Liver (tissue), 9 donors: ENCODE measurements around the gene PYROXD2. TPM values are rescaled to one million over a fixed set of nuclear protein-coding genes. Genes with fewer than 3 reads are reported as not detected.

Source experiments
- DNase-seq: peaks from one replicate; pipeline ENCODE4 v3.0.0-alpha.2; 2017; ENCODE audit warnings: low spot score
- H3K27ac ChIP-seq, 2 donors: one replicate each; pipeline ENCODE4 v1.7.0; 2013; ENCODE audit warnings: inconsistent platforms in 2 of 2, low read length in 2 of 2, control low read depth in 1 of 2, low read depth in 1 of 2, mild to moderate bottlenecking in 1 of 2
- H3K27me3 ChIP-seq, 4 donors: one replicate each; pipeline versions ENCODE4 v1.6.1 to v1.7.0; 2013; ENCODE audit warnings: low read length in 3 of 4, inconsistent platforms in 1 of 4, mild to moderate bottlenecking in 1 of 4, moderate library complexity in 1 of 4; ENCODE audit not compliant: control insufficient read depth in 4 of 4, insufficient read depth in 4 of 4
- H3K36me3 ChIP-seq, 4 donors: one replicate each; pipeline versions ENCODE4 v1.6.1 to v1.7.0; 2013; ENCODE audit warnings: low read length in 3 of 4, mild to moderate bottlenecking in 3 of 4, low read depth in 1 of 4, moderate library complexity in 1 of 4; ENCODE audit not compliant: control insufficient read depth in 4 of 4, insufficient read depth in 3 of 4
- H3K4me1 ChIP-seq, 4 donors: one replicate each; pipeline versions ENCODE4 v1.6.1 to v1.7.0; 2013; ENCODE audit warnings: low read length in 3 of 4, mild to moderate bottlenecking in 3 of 4, moderate library complexity in 1 of 4; ENCODE audit not compliant: control insufficient read depth in 4 of 4, insufficient read depth in 4 of 4
- H3K4me3 ChIP-seq, 3 donors: one replicate each; pipeline versions ENCODE4 v1.6.1 to v1.7.0; 2013; ENCODE audit warnings: low read length in 3 of 3, control low read depth in 1 of 3, low read depth in 1 of 3, mild to moderate bottlenecking in 1 of 3
- H3K9ac ChIP-seq, 2 donors: one replicate each; pipeline ENCODE4 v1.7.0; 2013; ENCODE audit warnings: low read length in 2 of 2, mild to moderate bottlenecking in 2 of 2, moderate library complexity in 2 of 2, control low read depth in 1 of 2, low read depth in 1 of 2
- H3K9me3 ChIP-seq, 4 donors: one replicate each; pipeline versions ENCODE4 v1.6.1 to v1.7.0; 2013; ENCODE audit warnings: low read length in 3 of 4; ENCODE audit not compliant: control insufficient read depth in 4 of 4
- ATF3 ChIP-seq: IDR thresholded peaks from 2 replicates; pipeline ENCODE4 v1.6.1; 2016; ENCODE audit warnings: antibody characterized with exemption
- CTCF ChIP-seq: fragments of 150-350 bp; IDR thresholded peaks from 2 replicates; pipeline ENCODE4 v1.5.1; 2017; ENCODE audit warnings: improper control_type of control experiment, low read depth, low read length; ENCODE audit not compliant: missing input control
- FOXA1 ChIP-seq: IDR thresholded peaks from 2 replicates; pipeline ENCODE4 v1.6.1; 2016; ENCODE audit warnings: antibody characterized with exemption
- FOXA2 ChIP-seq: IDR thresholded peaks from 2 replicates; pipeline ENCODE4 v1.6.1; 2016; ENCODE audit warnings: antibody characterized with exemption
- GABPA ChIP-seq, 2 donors: IDR thresholded peaks in 1 of 2; conservative IDR thresholded peaks in 1 of 2; 2 replicates each; pipeline ENCODE4 v1.6.1; 2016; ENCODE audit warnings: antibody characterized with exemption in 2 of 2, mild to moderate bottlenecking in 1 of 2, moderate library complexity in 1 of 2
- MAX ChIP-seq: IDR thresholded peaks from 2 replicates; pipeline ENCODE4 v1.6.1; 2016; ENCODE audit warnings: antibody characterized with exemption
- NR2F2 ChIP-seq: IDR thresholded peaks from 2 replicates; pipeline ENCODE4 v1.6.1; 2016; ENCODE audit warnings: antibody characterized with exemption
- RAD21 ChIP-seq, 2 donors: IDR thresholded peaks; 2 replicates each; pipeline ENCODE4 v1.6.1; 2016; ENCODE audit warnings: antibody characterized with exemption in 2 of 2, mild to moderate bottlenecking in 2 of 2
- REST ChIP-seq: IDR thresholded peaks from 2 replicates; pipeline ENCODE4 v1.6.1; 2016; ENCODE audit warnings: antibody characterized with exemption, mild to moderate bottlenecking
- RXRA ChIP-seq, 2 donors: IDR thresholded peaks; 2 replicates each; pipeline ENCODE4 v1.6.1; 2017 to 2018; ENCODE audit warnings: antibody characterized with exemption in 2 of 2, mild to moderate bottlenecking in 1 of 2
- TAF1 ChIP-seq: conservative IDR thresholded peaks from 2 replicates; pipeline ENCODE4 v1.6.1; 2016; ENCODE audit warnings: antibody characterized with exemption, mild to moderate bottlenecking
- ZBTB33 ChIP-seq: IDR thresholded peaks from 2 replicates; pipeline ENCODE4 v1.6.1; 2016; ENCODE audit warnings: antibody characterized with exemption
- WGBS: extraction: QIAGEN DNeasy Blood & Tissue Kit; methylation state at CpG from one replicate; pipeline ENCODE4 v1.1.7; 2013; 5-methylcytosine and 5-hydroxymethylcytosine counted together
- polyA plus RNA-seq, 2 donors: library from polyadenylated mRNA; stranded (reverse) in 1 of 2; unstranded in 1 of 2; fragments of 200-250 nt in 1 of 2; fragments of >200 nt in 1 of 2; fragmentation: Nextera tagmentation in 1 of 2; extraction: Ambion mirVana in 1 of 2; gene quantifications; one replicate each; pipeline versions ENCODE4 v1.2.1 to v1.2.3, GENCODE V29; 2013 to 2015
- total RNA-seq, 2 donors: library from RNA; depleted of rRNA; stranded (reverse); fragments of >200 nt; gene quantifications; one replicate each; pipeline ENCODE4 v1.2.3, GENCODE V29; 2014
- donor health status: healthy.
- donor health status: healthy.
- donor health status: healthy.
- donor health status: healthy.
- donor health status: healthy.

Gene PYROXD2
- total and polyA plus RNA-seq, 4 donors = 2.3 to 9.0 (median 4.5) TPM

- H3K4me1 ChIP-seq = no peaks in the 10 kb centered on the region
- no peak overlapping the region for H3K9ac ChIP-seq
- no peaks in the 10 kb centered on the region for H3K9me3 ChIP-seq
- H3K4me3 ChIP-seq = no peak overlapping the region
- DNase-seq = no peak
- no peak overlapping the region for H3K27ac ChIP-seq
- 87% methylated on average over 23 of the region's 23 CpGs for WGBS
- H3K36me3 ChIP-seq = peaks cover 0 to 11% (median 1%) of the 10 kb centered on the region in 4 donors
- H3K27me3 ChIP-seq = no peaks in the 10 kb centered on the region
- TF ChIP-seq CTCF (no peak), ZBTB33 (no peak), GABPA (IDR thresholded peaks at IDR 0.05 in 1 of 2, conservative IDR thresholded peaks at IDR 0.05 in 1 of 2) (no peak), RAD21 (IDR thresholded peaks at IDR 0.05) (no peak), FOXA1 (no peak), ATF3 (no peak), MAX (no peak), REST (no peak), FOXA2 (no peak)
These were observed 7.8 kb downstream of the PYROXD2 start for GRCh38 chr10:98407017-98407743.

- Histone ChIP-seq H3K4me1 (no peaks in the 10 kb centered on the region), H3K36me3 (peaks cover 0 to 11% (median 1%) of the 10 kb centered on the region in 4 donors), H3K4me3 (no peak overlapping the region), H3K27ac (no peak overlapping the region), H3K27me3 (no peaks in the 10 kb centered on the region), H3K9me3 (no peaks in the 10 kb centered on the region), H3K9ac (no peak overlapping the region)
- 96% methylated on average over 12 of the region's 12 CpGs for WGBS
- no peak for DNase-seq
- TF ChIP-seq NR2F2 (no peak), TAF1 (no peak), RXRA (IDR thresholded peaks at IDR 0.05) (no peak), ZBTB33 (no peak)
These were observed 9.6 kb downstream of the PYROXD2 start for GRCh38 chr10:98405422-98405821.
